Stimulated activated CD8-positive, alpha-beta memory T cell treated with anti-CD3 and anti-CD28 coated beads, Interleukin-4, amount 100 ng/mL, for 4 hours (primary cell): ENCODE measurements around the gene CRELD2.

Source experiments
- DNase-seq, 2 donors: peaks; one replicate each; pipeline ENCODE4 v3.0.0-alpha.2; 2020; ENCODE audit warnings: low read depth in 2 of 2, low spot score in 1 of 2

Gene CRELD2

GRCh38 chr22:49955581-49956417, 37.4 kb downstream of the CRELD2 start:
- no peak for DNase-seq

- no peak for DNase-seq
These were observed 38.0 kb downstream of the CRELD2 start for GRCh38 chr22:49956418-49956770.

- no peak for DNase-seq
These were observed 38.7 kb downstream of the CRELD2 start for GRCh38 chr22:49956914-49957825.

GRCh38 chr22:49957826-49958365, 39.5 kb downstream of the CRELD2 start:
- DNase-seq, result no peak

GRCh38 chr22:49958366-49958921, 40.0 kb downstream of the CRELD2 start:
- DNase-seq, result no peak

- DNase-seq, result no peak
These were observed 40.7 kb downstream of the CRELD2 start for GRCh38 chr22:49958931-49959781.

GRCh38 chr22:49959782-49960158, 41.3 kb downstream of the CRELD2 start:
- no peak for DNase-seq

GRCh38 chr22:49960159-49961004, 41.9 kb downstream of the CRELD2 start, which contains the start of gene PIM3:
Gene PIM3 (plus strand): TSS chr22:49960772. CDS start chr22:49960948, 176 bp downstream.
- DNase-seq, result peak; percentile 79 to 93

- DNase-seq, result no peak
These were observed 42.7 kb downstream of the CRELD2 start for GRCh38 chr22:49961005-49961600.

- DNase-seq, result no peak
These were observed 43.2 kb downstream of the CRELD2 start for GRCh38 chr22:49961601-49962011.

- peak; percentile 69 to 84 for DNase-seq
These were observed 43.7 kb downstream of the CRELD2 start for GRCh38 chr22:49962012-49962750.

GRCh38 chr22:49962751-49963646, 44.6 kb downstream of the CRELD2 start:
- no peak for DNase-seq

GRCh38 chr22:49963647-49964026, 45.2 kb downstream of the CRELD2 start:
- no peak for DNase-seq

- DNase-seq, result no peak
These were observed 46.0 kb downstream of the CRELD2 start for GRCh38 chr22:49964136-49965090.

GRCh38 chr22:49965091-49966040, 46.9 kb downstream of the CRELD2 start:
- DNase-seq, result no peak
